Ovary (tissue), 9 donors: ENCODE measurements around the gene CELF1. TPM values are rescaled to one million over a fixed set of nuclear protein-coding genes. Genes with fewer than 3 reads are reported as not detected.

Experiments used
- DNase-seq, 5 donors: peaks; one replicate each; pipeline ENCODE4 v3.0.0-alpha.2; 2019 to 2020
- H3K27ac ChIP-seq, 2 donors: fragments of 200-600 bp; one replicate each; pipeline versions ENCODE4 v1.5.1 to v1.8.0; 2019 to 2022
- H3K27me3 ChIP-seq: fragments of 200-600 bp; one replicate; pipeline ENCODE4 v1.8.0; 2022
- H3K36me3 ChIP-seq: fragments of 200-600 bp; sonication (generic); one replicate; pipeline ENCODE4 v1.5.1; 2019
- H3K4me1 ChIP-seq: one replicate; pipeline ENCODE4 v1.8.1; 2013; ENCODE audit warnings: mild to moderate bottlenecking, moderate library complexity; ENCODE audit not compliant: insufficient read depth
- H3K4me3 ChIP-seq: fragments of 200-600 bp; sonication (generic); one replicate; pipeline ENCODE4 v1.5.1; 2017
- H3K9me3 ChIP-seq, 2 donors: fragments of 200-600 bp in 1 of 2; sonication (generic) in 1 of 2; one replicate each; pipeline versions ENCODE4 v1.5.1 to v1.8.1; 2013 to 2019; ENCODE audit warnings: mild to moderate bottlenecking in 1 of 2, moderate library complexity in 1 of 2
- CTCF ChIP-seq, 3 donors: fragments of 450-650 bp in 2 of 3; fragments of 200-600 bp in 1 of 3; IDR thresholded peaks; one replicate each; pipeline versions ENCODE4 v1.5.1 to v1.8.0; 2016 to 2022; ENCODE audit warnings: antibody characterized with exemption in 3 of 3, mild to moderate bottlenecking in 1 of 3
- EP300 ChIP-seq: sonication (generic); formaldehyde crosslinking; IDR thresholded peaks from one replicate; pipeline ENCODE4 v1.6.1; 2017; ENCODE audit warnings: antibody characterized with exemption
- POLR2A ChIP-seq: fragments of 450-650 bp; IDR thresholded peaks from one replicate; pipeline ENCODE4 v1.6.1; 2017; ENCODE audit warnings: antibody characterized with exemption, mild to moderate bottlenecking, moderate library complexity
- WGBS, 3 donors: extraction: QIAGEN DNeasy Blood & Tissue Kit in 1 of 3; methylation state at CpG; one replicate each; pipeline versions ENCODE4 v1.1.5 to v1.1.7; 2013 to 2017; 5-methylcytosine and 5-hydroxymethylcytosine counted together
- intact Hi-C, 4 donors: fragments of 100-400 bp; cut with DNase I; formaldehyde crosslinking; loops; one replicate each; pipeline versions ENCODE4 v1.11.0 to v1.15.1; 2022 to 2023
- polyA plus RNA-seq, 2 donors: library from polyadenylated mRNA; stranded (reverse); fragments of 200-250 nt in 1 of 2; fragments of 350-450 nt in 1 of 2; fragmentation: Illumina TruSeq in 1 of 2; extraction: RNeasy Lipid Tissue Mini Kit (QIAGEN cat#74804) in 1 of 2; gene quantifications; one replicate each; pipeline ENCODE4 v1.2.3, GENCODE V29; 2013 to 2014
- total RNA-seq, 7 donors: library from RNA; depleted of rRNA in 2 of 7; stranded (reverse); fragments of >200 nt in 2 of 7; fragmentation: NEBNext Ultra II Directional in 3 of 7; extraction: Animal tissue kit (Norgen Biotek cat#: 25700) in 3 of 7; gene quantifications; one replicate each; pipeline versions ENCODE4 v1.1.0 to v1.2.4, GENCODE V29; 2016 to 2023
- donor health status: DM: no; HTN: no; CAD: no; lungs with moderate emphysema.
- donor health status: DM: no; HTN: no; CAD: no.
- donor health status: Bipolar disorder and iron deficiency.
- donor health status: DM: yes; HTN: yes; CAD: no.
- donor health status: DM: no; HTN: no; CAD: no.
- donor health status: DM: yes; HTN: yes; CAD: no.

The CELF1 gene
- total and polyA plus RNA-seq, 9 donors, result 25.0 to 109 (median 71.5) TPM

- no peaks in the 10 kb centered on the region for H3K27me3 ChIP-seq
- no peaks in the 10 kb centered on the region for H3K36me3 ChIP-seq
- H3K4me1 ChIP-seq, result peaks cover 11% of the 10 kb centered on the region
- H3K9me3 ChIP-seq, result no peaks in the 10 kb centered on the region
- intact Hi-C loops, result loop anchor here in 1 of 4 donors (10.0 kb wide), 1 partner anchor 45 kb away; no protein-coding TSS in a partner anchor
- WGBS, 3 donors, result 91 to 94% (median 93%) methylated on average over 7 of the region's 7 CpGs
- H3K27ac ChIP-seq, result no peak overlapping the region
- TF ChIP-seq POLR2A (no peak), EP300 (no peak), CTCF (IDR thresholded peaks at IDR 0.05) (no peak)
- H3K4me3 ChIP-seq, result no peak overlapping the region
- no peak for DNase-seq
These were observed 42.7 kb downstream of the CELF1 start for GRCh38 chr11:47510209-47510608.

- Histone ChIP-seq H3K27ac (no peak overlapping the region), H3K4me3 (no peak overlapping the region), H3K27me3 (no peaks in the 10 kb centered on the region), H3K9me3 (no peaks in the 10 kb centered on the region), H3K36me3 (no peaks in the 10 kb centered on the region), H3K4me1 (peaks cover 11% of the 10 kb centered on the region)
- 30 to 40% (median 39%) methylated on average over 4 of the region's 4 CpGs for WGBS, 3 donors
- no peak for DNase-seq
- TF ChIP-seq CTCF (IDR thresholded peaks at IDR 0.05), result no peak
- no peak for TF ChIP-seq EP300
- TF ChIP-seq POLR2A, result no peak
- intact Hi-C loops, result no loop called here
These were observed 43.8 kb downstream of the CELF1 start for GRCh38 chr11:47509077-47509536.

GRCh38 chr11:47508240-47508957, 44.5 kb downstream of the CELF1 start:
- Histone ChIP-seq H3K36me3 (no peaks in the 10 kb centered on the region), H3K27ac (no peak overlapping the region), H3K9me3 (no peaks in the 10 kb centered on the region), H3K4me3 (no peak overlapping the region), H3K27me3 (no peaks in the 10 kb centered on the region), H3K4me1 (peaks cover 11% of the 10 kb centered on the region)
- intact Hi-C loops, result no loop called here
- TF ChIP-seq EP300 (no peak), POLR2A (no peak), CTCF (IDR thresholded peaks at IDR 0.05) (no peak)
- 85 to 93% (median 90%) methylated on average over 8 of the region's 8 CpGs for WGBS, 3 donors
- no peak for DNase-seq

GRCh38 chr11:47507563-47508239, 45.2 kb downstream of the CELF1 start:
- Histone ChIP-seq H3K27me3 (no peaks in the 10 kb centered on the region), H3K36me3 (no peaks in the 10 kb centered on the region), H3K9me3 (no peaks in the 10 kb centered on the region), H3K4me3 (no peak overlapping the region), H3K27ac (no peak overlapping the region), H3K4me1 (peaks cover 11% of the 10 kb centered on the region)
- DNase-seq, result no peak
- intact Hi-C loops, result no loop called here
- 33 to 35% (median 34%) methylated on average over 1 of the region's 1 CpG for WGBS, 3 donors
- no peak for TF ChIP-seq POLR2A
- TF ChIP-seq EP300, result no peak
- TF ChIP-seq CTCF (IDR thresholded peaks at IDR 0.05), result no peak
